GM12878 (cell line): Measurements from ENCODE around the gene SIGLEC5. TPM values are rescaled to one million over a fixed set of nuclear protein-coding genes. Genes with fewer than 3 reads are reported as not detected.

Experiments used
- ATAC-seq: fragments of 200-7000 bp; cut with Tn5 transposase; 3 replicates; pipeline ENCODE4 v1.9.1; 2020; ENCODE audit warnings: mild to moderate bottlenecking, moderate library complexity
- BruUV-seq: library from RNA; stranded (reverse); fragments of 400-500 nt; replicated peaks from 2 replicates; lab custom pipeline; 2021; lab: Mats Ljungman, UMichigan
- CTCF ChIA-PET: fragments of 300-600 bp; sonication (Branson Sonifier 250); formaldehyde crosslinking; extraction: SDS; loops from one replicate; lab custom pipeline; 2021; ENCODE audit warnings: inconsistent platforms; lab: Yijun Ruan, JAX
- POLR2A ChIA-PET: fragments of 350-600 bp; formaldehyde crosslinking; extraction: SDS; loops from one replicate; lab custom pipeline; 2021; ENCODE audit warnings: inconsistent platforms; lab: Charles Lee
- RAD21 ChIA-PET: fragments of 300-600 bp; sonication (Branson Sonifier 250); formaldehyde crosslinking; loops from one replicate; lab custom pipeline; 2023; ENCODE audit warnings: antibody characterized with exemption; ENCODE audit not compliant: unreplicated experiment; lab: Charles Lee
- SMC1A ChIA-PET: fragments of 300-600 bp; sonication (Branson Sonifier 250); formaldehyde crosslinking; loops from one replicate; lab custom pipeline; 2023; ENCODE audit not compliant: unreplicated experiment, uncharacterized antibody; lab: Charles Lee
- DNase-seq: peaks from one replicate; pipeline ENCODE4 v3.0.0-alpha.2; 2011; ENCODE audit warnings: low read depth, low spot score
- FAIRE-seq: peaks from 3 replicates; lab custom pipeline; 2011; peaks lifted over from hg19 to GRCh38; lab: Jason Lieb, UNC
- H2AFZ ChIP-seq: 2 replicates; pipeline ENCODE4 v1.6.0; 2011; ENCODE audit warnings: low read depth, low read length, control low read depth; ENCODE audit not compliant: control insufficient read depth
- H3K27ac ChIP-seq: 2 replicates; pipeline ENCODE4 v1.5.1; 2011; ENCODE audit warnings: control low read depth; ENCODE audit not compliant: control insufficient read depth, insufficient read depth
- H3K27me3 ChIP-seq, 2 experiments: replicated peaks in 1 of 2; 2 replicates each; pipeline versions ENCODE4 v1.6.0 to v1.6.1; 2011; ENCODE audit warnings: low read length in 1 of 2; ENCODE audit not compliant: control insufficient read depth in 2 of 2, insufficient read depth in 2 of 2
- H3K36me3 ChIP-seq, 2 experiments: 2 replicates each; pipeline ENCODE4 v1.5.1; 2011; ENCODE audit warnings: low read length in 1 of 2; ENCODE audit not compliant: control insufficient read depth in 2 of 2, insufficient read depth in 2 of 2
- H3K4me1 ChIP-seq: 2 replicates; pipeline ENCODE4 v1.6.1; 2011; ENCODE audit warnings: mild to moderate bottlenecking, low read length, moderate library complexity, mixed read lengths; ENCODE audit not compliant: control insufficient read depth, insufficient read depth
- H3K4me2 ChIP-seq: 2 replicates; pipeline ENCODE4 v1.6.0; 2011; ENCODE audit warnings: control low read depth; ENCODE audit not compliant: control insufficient read depth, insufficient read depth
- H3K4me3 ChIP-seq: fragments of 200-600 bp; sonication (generic); 2 replicates; pipeline ENCODE4 v1.5.1; 2016
- H3K79me2 ChIP-seq: 2 replicates; pipeline ENCODE4 v1.6.0; 2011; ENCODE audit warnings: low read length; ENCODE audit not compliant: control insufficient read depth, insufficient read depth
- H3K9ac ChIP-seq: 2 replicates; pipeline ENCODE4 v1.8.0; 2011; ENCODE audit warnings: low read length, control low read depth, mixed read lengths; ENCODE audit not compliant: control insufficient read depth, insufficient read depth
- H3K9me3 ChIP-seq: replicated peaks from 3 replicates; pipeline ENCODE4 v1.5.1; 2011; ENCODE audit warnings: mild to moderate bottlenecking, low read length; ENCODE audit not compliant: control insufficient read depth, insufficient read depth
- H4K20me1 ChIP-seq: 2 replicates; pipeline ENCODE4 v1.6.0; 2011; ENCODE audit not compliant: control insufficient read depth, insufficient read depth
- BACH1 ChIP-seq: fragments of 450-650 bp; IDR thresholded peaks from 2 replicates; pipeline ENCODE4 v1.6.1; 2017; ENCODE audit warnings: mild to moderate bottlenecking, borderline replicate concordance
- CHD2 ChIP-seq: IDR thresholded peaks from 2 replicates; pipeline ENCODE4 v1.6.1; 2011; ENCODE audit warnings: low read depth, low read length, improper control_type of control experiment, borderline replicate concordance
- CTCF ChIP-seq, 3 experiments: IDR thresholded peaks in 2 of 3; conservative IDR thresholded peaks in 1 of 3; 2 replicates each; pipeline ENCODE4 v1.5.1; 2011; ENCODE audit warnings: low read depth in 3 of 3, low read length in 3 of 3, mild to moderate bottlenecking in 3 of 3, control low read depth in 2 of 3, moderate library complexity in 2 of 3, inconsistent platforms in 1 of 3, mixed read lengths in 1 of 3; ENCODE audit not compliant: control insufficient read depth in 2 of 3, insufficient read depth in 1 of 3; ENCODE audit errors: extremely low read depth in 1 of 3
- E2F4 ChIP-seq: IDR thresholded peaks from 2 replicates; pipeline ENCODE4 v1.6.1; 2012; ENCODE audit warnings: low read depth, low read length, improper control_type of control experiment
- HDAC2 ChIP-seq: fragments of 200-600 bp; sonication (generic); IDR thresholded peaks from 2 replicates; pipeline ENCODE4 v1.6.1; 2017
- HSF1 ChIP-seq: fragments of 150-350 bp; IDR thresholded peaks from 2 replicates; pipeline ENCODE4 v1.6.1; 2014; ENCODE audit warnings: mild to moderate bottlenecking, low read depth, low read length
- MEF2A ChIP-seq: IDR thresholded peaks from 2 replicates; pipeline ENCODE4 v1.6.1; 2011; ENCODE audit warnings: low read depth, mild to moderate bottlenecking, low read length, moderate library complexity; ENCODE audit not compliant: insufficient read depth
- MYC ChIP-seq: IDR thresholded peaks from 2 replicates; pipeline ENCODE4 v1.6.1; 2011; ENCODE audit warnings: mild to moderate bottlenecking, low read length, moderate library complexity, inconsistent platforms; ENCODE audit not compliant: insufficient read depth, insufficient replicate concordance, insufficient read length, severe bottlenecking
- NBN ChIP-seq: fragments of 450-650 bp; IDR thresholded peaks from 2 replicates; pipeline ENCODE4 v1.6.1; 2016
- NFYB ChIP-seq: IDR thresholded peaks from 2 replicates; pipeline ENCODE4 v1.6.1; 2011; ENCODE audit warnings: low read depth, mild to moderate bottlenecking, low read length, improper control_type of control experiment, moderate library complexity; ENCODE audit not compliant: insufficient read depth
- PAX8 ChIP-seq: fragments of 450-650 bp; IDR thresholded peaks from 2 replicates; pipeline ENCODE4 v1.6.1; 2017; ENCODE audit warnings: mild to moderate bottlenecking, moderate library complexity
- POLR2A ChIP-seq: IDR thresholded peaks from 2 replicates; pipeline ENCODE4 v1.6.1; 2011; ENCODE audit warnings: low read depth, mild to moderate bottlenecking, low read length
- RFX5 ChIP-seq: IDR thresholded peaks from 2 replicates; pipeline ENCODE4 v1.6.1; 2011; ENCODE audit warnings: low read depth, low read length, improper control_type of control experiment
- SIX5 ChIP-seq: IDR thresholded peaks from 2 replicates; pipeline ENCODE4 v1.6.1; 2011; ENCODE audit warnings: mild to moderate bottlenecking, low read depth, low read length, moderate library complexity; ENCODE audit not compliant: severe bottlenecking
- SRF ChIP-seq, 2 experiments: IDR thresholded peaks; 2 replicates each; pipeline ENCODE4 v1.6.1; 2011; ENCODE audit warnings: low read depth in 2 of 2, low read length in 2 of 2, mild to moderate bottlenecking in 1 of 2, moderate library complexity in 1 of 2
- ZNF217 ChIP-seq: fragments of 450-650 bp; IDR thresholded peaks from 2 replicates; pipeline ENCODE4 v1.6.1; 2017; ENCODE audit warnings: antibody characterized with exemption, mild to moderate bottlenecking
- ZNF622 ChIP-seq: fragments of 450-650 bp; IDR thresholded peaks from 2 replicates; pipeline ENCODE4 v1.6.1; 2017; ENCODE audit warnings: mild to moderate bottlenecking, inconsistent platforms
- WGBS: methylation state at CpG from one replicate; pipeline ENCODE4 v1.1.6; 2016; ENCODE audit warnings: low lambda C conversion rate; ENCODE audit not compliant: insufficient replicate concordance, insufficient coverage; ENCODE audit errors: missing lambda C conversion rate; 5-methylcytosine and 5-hydroxymethylcytosine counted together
- in situ Hi-C: fragments of 300-500 bp; cut with MboI; formaldehyde crosslinking; loops from 9 replicates; pipeline ENCODE4 v1.14.3; 2018; ENCODE audit warnings: mixed read lengths
- intact Hi-C: fragments of 100-400 bp; cut with micrococcal nuclease; formaldehyde crosslinking; loops from one replicate; pipeline ENCODE4 v1.14.2; 2022; ENCODE audit not compliant: unreplicated experiment
- polyA plus RNA-seq, 11 experiments: library from polyadenylated mRNA; depleted of rRNA in 4 of 11; unstranded in 6 of 11; stranded (reverse) in 5 of 11; fragments of >200 nt; fragmentation: Nextera tagmentation in 4 of 11; fragmentation: Illumina TruSeq in 1 of 11; extraction: Ambion mirVana in 4 of 11; extraction: Trizol in 1 of 11; gene quantifications; 1 replicate in 1 of 11; 2 replicates in 10 of 11; pipeline versions ENCODE4 v1.2.1 to v1.2.3, GENCODE V29; 2011 to 2016; ENCODE audit warnings: inconsistent platforms in 2 of 11, missing spikeins in 2 of 11, low read depth in 1 of 11
- total RNA-seq, 4 experiments: library from RNA; depleted of rRNA in 3 of 4; stranded (reverse); fragments of >200 nt in 3 of 4; fragmentation: Illumina TruSeq in 1 of 4; extraction: Trizol in 1 of 4; gene quantifications; 2 replicates each; pipeline versions ENCODE4 v1.2.1 to v1.2.3, GENCODE V29; 2013 to 2021

SIGLEC5 gene
- total and polyA plus RNA-seq, 10 of the 15 experiments (the other 5 are each of a cell fraction or from before 2014, with no cell fraction given) = 0.05 to 2.5 (median 1.4) TPM; not detected in 1

GRCh38 chr19:51600940-51601580, 29.1 kb downstream of the SIGLEC5 start:
- ChIA-PET SMC1A (interaction anchor here (1.2 to 1.3 kb wide), 2 partner anchors 56 to 60 kb away, joined by 4 to 5 read pairs; no protein-coding TSS in a partner anchor), POLR2A (no interaction called here), CTCF (interaction anchor here (1.4 kb wide), 1 partner anchor 56 kb away, joined by 7 read pairs; no protein-coding TSS in a partner anchor), RAD21 (no interaction called here)
- FAIRE-seq (no peak), ATAC-seq (peak; percentile 47), DNase-seq (no peak)
- Histone ChIP-seq H3K27me3 (0 out of 4 replicates have a peak, but pooled peaks cover 0 to 1% of the 10 kb centered on the region in 2 experiments), H3K79me2 (no peaks in the 10 kb centered on the region; the same call in 1 of the 2 replicates), H3K4me1 (peaks cover 22% of the 10 kb centered on the region), H3K9ac (peak overlapping the region; percentile 36; the same call in 1 of the 2 replicates), H3K27ac (peak overlapping the region; percentile 37), H3K4me3 (peak overlapping the region; percentile 55; the same call in 1 of the 2 replicates), H2AFZ (peak overlapping the region; percentile 24), H4K20me1 (no peaks in the 10 kb centered on the region), H3K9me3 (peaks cover 2% of the 10 kb centered on the region; the same call in 2 of the 3 replicates), H3K4me2 (peak overlapping the region; percentile 93), H3K36me3 (no peaks in the 10 kb centered on the region)
- BruUV-seq = no TSS peak
- in situ Hi-C loops (no loop called here), intact Hi-C loops (no loop called here)
- TF ChIP-seq NBN = no peak
- TF ChIP-seq CHD2 = no peak
- no peak for TF ChIP-seq E2F4
- TF ChIP-seq SIX5 = no peak
- TF ChIP-seq ZNF217 = no peak
- TF ChIP-seq MYC = no peak
- no peak for TF ChIP-seq HSF1
- TF ChIP-seq ZNF622 = no peak
- no peak for TF ChIP-seq MEF2A
- TF ChIP-seq PAX8 = no peak
- no peak for TF ChIP-seq CTCF (IDR thresholded peaks at IDR 0.05 in 2 of 3, conservative IDR thresholded peaks at IDR 0.05 in 1 of 3; ENCODE audit: control insufficient read depth in 2 of 3, extremely low read depth in 1 of 3, insufficient read depth in 1 of 3, low read depth in 3 of 3, low read length in 3 of 3)
- no peak for TF ChIP-seq RFX5
- no peak for TF ChIP-seq BACH1
- TF ChIP-seq POLR2A = no peak
- TF ChIP-seq HDAC2 = no peak
- TF ChIP-seq NFYB = no peak
- TF ChIP-seq SRF (IDR thresholded peaks at IDR 0.05; ENCODE audit: low read depth in 2 of 2, low read length in 2 of 2) = no peak
- 23% methylated on average over 40 of the region's 59 CpGs for WGBS
